Retinal pigment epithelial cell (primary cell): ENCODE data around the gene PAFAH1B2.
"Not testable (repeated sequence)": the region's sequence is repeated elsewhere in the genome, so short reads cannot be mapped to it uniquely, and the experiment has no call there.

Experiments
- DNase-seq: peaks from one replicate; pipeline ENCODE4 v3.0.0-alpha.2; 2010; ENCODE audit warnings: low read depth
- H3K4me3 ChIP-seq: 2 replicates; pipeline ENCODE4 v1.5.1; 2011; ENCODE audit warnings: mild to moderate bottlenecking, low read length, control low read depth, moderate library complexity
- TF ChIP-seq, protein P1 (sequence below): conservative IDR thresholded peaks from 2 replicates; pipeline ENCODE4 v1.5.1; 2011; ENCODE audit warnings: low read depth, low read length, control low read depth, inconsistent platforms

PAFAH1B2 gene

DNA sequence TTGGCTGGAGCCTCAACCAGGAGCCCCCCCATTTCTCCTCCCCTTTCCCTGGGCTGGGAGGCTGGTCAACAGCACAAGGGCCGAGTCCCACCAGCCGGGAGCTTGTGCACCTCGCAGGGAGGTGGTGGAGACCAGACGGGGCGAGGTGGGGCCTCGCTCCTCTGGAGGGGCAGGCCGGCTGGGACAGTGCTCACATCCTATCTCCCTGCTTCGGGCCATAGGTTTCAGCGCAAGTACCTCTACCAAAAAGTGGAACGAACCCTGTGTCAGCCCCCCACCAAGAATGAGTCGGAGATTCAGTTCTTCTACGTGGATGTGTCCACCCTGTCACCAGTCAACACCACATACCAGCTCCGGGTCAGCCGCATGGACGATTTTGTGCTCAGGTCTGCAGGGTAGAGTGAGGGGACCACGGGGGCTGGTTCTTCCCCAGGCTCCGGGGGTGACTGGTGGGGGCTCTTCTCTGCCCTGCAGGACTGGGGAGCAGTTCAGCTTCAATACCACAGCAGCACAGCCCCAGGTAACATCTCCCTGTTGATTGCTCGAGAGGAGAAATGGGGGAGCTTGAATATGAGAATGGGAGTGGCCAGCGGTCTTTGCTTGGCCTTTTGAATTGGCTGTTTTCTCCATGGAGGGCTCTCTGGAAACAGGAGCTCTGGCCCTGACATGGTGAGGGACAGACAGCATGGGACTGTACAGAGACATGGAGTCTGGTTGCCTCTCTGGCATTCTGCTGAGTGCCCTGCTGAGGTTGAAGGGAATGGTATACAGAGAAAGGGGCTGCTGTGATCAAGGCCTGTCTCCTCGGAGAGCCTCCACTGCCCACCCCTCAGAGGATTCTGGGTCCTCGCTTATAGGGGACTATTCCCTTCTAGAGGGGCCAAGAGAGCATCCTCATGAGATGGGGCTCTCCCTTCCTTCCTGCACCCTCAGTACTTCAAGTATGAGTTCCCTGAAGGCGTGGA lies 37.8 kb downstream of the PAFAH1B2 start:
- DNase-seq, result no peak
- H3K4me3 ChIP-seq, result no peak overlapping the region
- TF ChIP-seq, protein P1, sequence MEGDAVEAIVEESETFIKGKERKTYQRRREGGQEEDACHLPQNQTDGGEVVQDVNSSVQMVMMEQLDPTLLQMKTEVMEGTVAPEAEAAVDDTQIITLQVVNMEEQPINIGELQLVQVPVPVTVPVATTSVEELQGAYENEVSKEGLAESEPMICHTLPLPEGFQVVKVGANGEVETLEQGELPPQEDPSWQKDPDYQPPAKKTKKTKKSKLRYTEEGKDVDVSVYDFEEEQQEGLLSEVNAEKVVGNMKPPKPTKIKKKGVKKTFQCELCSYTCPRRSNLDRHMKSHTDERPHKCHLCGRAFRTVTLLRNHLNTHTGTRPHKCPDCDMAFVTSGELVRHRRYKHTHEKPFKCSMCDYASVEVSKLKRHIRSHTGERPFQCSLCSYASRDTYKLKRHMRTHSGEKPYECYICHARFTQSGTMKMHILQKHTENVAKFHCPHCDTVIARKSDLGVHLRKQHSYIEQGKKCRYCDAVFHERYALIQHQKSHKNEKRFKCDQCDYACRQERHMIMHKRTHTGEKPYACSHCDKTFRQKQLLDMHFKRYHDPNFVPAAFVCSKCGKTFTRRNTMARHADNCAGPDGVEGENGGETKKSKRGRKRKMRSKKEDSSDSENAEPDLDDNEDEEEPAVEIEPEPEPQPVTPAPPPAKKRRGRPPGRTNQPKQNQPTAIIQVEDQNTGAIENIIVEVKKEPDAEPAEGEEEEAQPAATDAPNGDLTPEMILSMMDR, result no peak

DNA sequence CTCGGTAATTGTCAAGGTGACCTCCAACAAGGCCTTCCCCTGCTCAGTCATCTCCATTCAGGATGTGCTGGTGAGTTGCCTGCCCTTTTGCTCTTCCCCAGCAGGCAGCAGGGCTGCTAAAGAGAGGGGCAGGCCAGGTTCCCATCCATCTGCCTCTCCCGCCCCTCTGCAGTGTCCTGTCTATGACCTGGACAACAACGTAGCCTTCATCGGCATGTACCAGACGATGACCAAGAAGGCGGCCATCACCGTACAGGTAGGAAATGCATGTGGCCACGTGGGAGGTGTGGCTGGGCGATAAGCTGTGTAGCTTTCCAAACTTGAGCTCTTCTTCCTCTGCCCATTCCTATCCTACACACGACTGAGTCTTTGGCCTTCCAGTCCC lies 38.5 kb downstream of the PAFAH1B2 start:
- H3K4me3 ChIP-seq, result no peak overlapping the region
- DNase-seq, result no peak

DNA sequence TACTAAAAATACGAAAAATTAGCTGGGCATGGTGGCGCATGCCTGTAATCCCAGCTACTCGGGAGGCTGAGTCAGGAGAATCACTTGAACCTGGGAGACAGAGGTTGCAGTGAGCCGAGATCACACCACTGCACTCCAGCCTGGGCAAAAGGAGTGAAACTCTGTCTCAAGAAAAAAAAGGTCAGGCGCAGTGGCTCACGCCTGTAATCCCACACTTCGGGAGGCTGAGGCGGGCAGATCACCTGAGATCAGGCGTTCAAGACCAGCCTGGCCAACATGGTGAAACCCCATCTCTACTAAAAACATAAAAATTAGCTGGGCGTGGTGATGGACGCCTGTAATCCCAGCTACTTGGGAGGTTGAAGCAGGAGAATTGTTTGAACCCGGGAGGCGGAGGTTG lies 39.1 kb downstream of the PAFAH1B2 start:
- not testable (repeated sequence) for H3K4me3 ChIP-seq, DNase-seq

More for the DNA sequence above, 38.5 kb downstream of the PAFAH1B2 start:
- TF ChIP-seq, protein P1, result no peak

DNA sequence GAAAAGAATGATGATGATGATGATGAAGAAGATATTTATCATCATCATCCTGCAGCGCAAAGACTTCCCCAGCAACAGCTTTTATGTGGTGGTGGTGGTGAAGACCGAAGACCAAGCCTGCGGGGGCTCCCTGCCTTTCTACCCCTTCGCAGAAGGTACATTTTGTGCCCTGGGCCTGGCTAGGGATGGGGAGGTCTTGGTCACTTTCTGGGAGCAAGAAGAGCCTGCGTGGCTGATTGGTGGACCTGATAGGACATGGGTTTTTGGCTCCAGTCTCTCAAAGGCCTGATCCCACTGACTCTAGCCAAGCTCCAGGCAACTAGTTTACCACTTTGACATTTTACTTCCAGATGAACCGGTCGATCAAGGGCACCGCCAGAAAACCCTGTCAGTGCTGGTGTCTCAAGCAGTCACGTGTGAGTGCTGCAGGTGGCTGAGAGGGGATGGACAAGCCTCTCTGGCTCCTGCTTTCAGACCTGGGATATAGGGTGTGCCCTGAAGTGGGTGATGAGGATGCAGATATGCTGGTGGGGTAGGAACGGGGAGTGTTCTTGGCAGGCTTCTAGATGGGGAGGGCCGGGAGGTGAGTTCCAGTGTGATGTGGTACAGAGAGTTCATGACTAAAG lies 39.8 kb downstream of the PAFAH1B2 start:
- TF ChIP-seq, protein P1, result no peak
- DNase-seq, result no peak

DNA sequence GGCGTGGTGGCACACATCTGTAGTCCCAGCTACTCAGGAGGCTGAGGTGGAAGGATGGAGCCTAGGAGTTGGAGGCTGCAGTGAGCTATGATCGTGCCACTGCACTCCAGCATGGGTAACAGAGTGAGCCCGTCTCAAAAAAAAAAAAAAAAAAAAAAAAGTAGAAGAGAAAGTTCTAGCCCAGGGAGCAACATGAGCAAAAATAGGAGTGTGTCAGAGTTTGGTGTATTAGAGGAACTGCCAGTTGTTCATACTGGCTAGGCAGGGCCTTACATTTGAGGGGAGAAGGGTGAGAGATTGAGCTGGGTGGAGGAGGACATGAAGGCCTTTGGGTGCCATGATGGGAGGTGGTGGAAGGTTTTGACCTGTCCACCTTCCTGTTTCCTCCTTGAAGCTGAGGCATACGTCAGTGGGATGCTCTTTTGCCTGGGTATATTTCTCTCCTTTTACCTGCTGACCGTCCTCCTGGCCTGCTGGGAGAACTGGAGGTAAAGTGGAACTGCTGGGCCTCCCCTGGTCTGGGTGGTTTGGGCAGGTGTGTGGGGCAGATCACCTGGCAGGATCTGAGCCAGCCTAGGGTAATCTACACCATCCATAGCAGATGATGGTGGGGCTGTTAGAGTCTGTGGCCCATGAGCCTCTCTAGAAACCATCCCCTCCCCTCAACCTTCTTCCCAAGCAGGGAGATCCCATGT lies 41.8 kb downstream of the PAFAH1B2 start:
- no peak for DNase-seq

More for the DNA sequence above, 39.8 kb downstream of the PAFAH1B2 start:
- no peak overlapping the region for H3K4me3 ChIP-seq

DNA sequence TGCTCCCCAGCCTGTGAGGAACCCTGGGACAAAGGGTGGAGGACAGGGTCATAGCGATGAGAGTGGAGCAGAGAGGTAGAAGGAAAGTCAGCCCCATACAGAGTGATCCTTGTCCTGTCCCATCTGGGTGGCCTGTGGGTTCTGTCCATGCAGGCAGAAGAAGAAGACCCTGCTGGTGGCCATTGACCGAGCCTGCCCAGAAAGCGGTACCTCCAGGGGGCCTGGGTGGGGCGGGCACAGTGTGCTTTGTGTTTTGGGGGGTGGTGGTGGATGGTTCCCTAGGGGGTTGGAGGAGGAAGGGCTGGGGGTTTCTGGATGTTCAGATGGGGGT lies 42.3 kb downstream of the PAFAH1B2 start:
- no peak for DNase-seq
- no peak overlapping the region for H3K4me3 ChIP-seq
- TF ChIP-seq, protein P1, result no peak

More for the DNA sequence above, 41.8 kb downstream of the PAFAH1B2 start:
- TF ChIP-seq, protein P1, result no peak
- H3K4me3 ChIP-seq, result no peak overlapping the region

DNA sequence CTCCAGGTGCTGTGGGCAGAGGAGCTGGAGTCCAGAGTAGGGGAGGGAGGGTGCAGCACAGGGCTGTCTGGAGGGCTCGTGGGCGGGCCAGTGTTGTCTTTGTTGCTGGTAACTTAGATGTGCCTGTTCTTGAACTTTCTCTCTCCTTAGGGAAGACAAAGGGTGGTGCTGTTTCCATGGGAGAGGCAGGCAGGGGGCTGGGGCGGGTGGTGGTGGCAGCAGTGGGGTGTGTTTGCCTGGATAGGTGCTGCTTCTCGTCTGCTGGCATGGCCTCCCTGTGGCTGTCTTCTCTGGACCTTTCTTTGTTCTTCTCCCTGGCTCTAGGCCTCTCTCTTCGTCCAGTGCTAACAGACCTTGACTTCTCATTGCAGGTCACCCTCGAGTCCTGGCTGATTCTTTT lies 42.9 kb downstream of the PAFAH1B2 start:
- TF ChIP-seq, protein P1, result no peak
- DNase-seq, result no peak
- H3K4me3 ChIP-seq, result no peak overlapping the region
